ENCODE results near the gene MYL6B.
A peak's percentile ranks its signal among the peaks of the same experiment; 100 is the strongest.

The MYL6B gene

DNA sequence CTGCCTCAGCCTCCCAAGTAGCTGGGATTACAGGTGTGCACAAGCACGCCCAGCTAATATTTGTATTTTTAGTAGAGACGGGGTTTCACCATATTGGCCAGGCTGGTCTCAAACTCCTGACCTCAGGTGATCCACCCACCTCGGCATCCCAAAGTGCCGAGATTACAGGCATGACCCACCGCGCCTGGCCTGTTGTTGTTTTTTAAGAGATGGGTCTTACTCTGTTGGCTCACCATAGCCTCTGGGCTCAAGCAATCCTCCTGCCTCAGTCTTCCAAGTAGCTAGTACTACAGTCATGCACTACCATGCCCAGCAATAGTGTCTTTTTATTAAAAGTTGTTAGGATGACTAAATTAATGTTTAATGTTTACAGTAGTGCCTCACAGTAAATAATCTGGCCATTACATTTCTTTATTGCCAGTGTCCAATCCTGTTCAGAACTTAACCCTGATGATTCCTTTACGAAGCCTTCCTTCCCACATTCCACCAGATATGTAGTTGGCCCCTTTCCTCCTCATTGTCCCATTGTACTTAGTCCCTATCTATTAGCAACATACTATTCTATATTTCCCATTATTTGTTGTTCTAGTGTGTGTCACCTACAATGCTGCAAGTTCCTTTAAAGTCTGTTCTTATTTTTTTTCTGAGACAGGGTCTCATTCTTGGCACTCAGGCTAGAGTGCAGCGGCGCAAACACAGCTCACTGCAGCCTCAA lies 45.7 kb downstream of the MYL6B start:
- TF ChIP-seq, protein P1, sequence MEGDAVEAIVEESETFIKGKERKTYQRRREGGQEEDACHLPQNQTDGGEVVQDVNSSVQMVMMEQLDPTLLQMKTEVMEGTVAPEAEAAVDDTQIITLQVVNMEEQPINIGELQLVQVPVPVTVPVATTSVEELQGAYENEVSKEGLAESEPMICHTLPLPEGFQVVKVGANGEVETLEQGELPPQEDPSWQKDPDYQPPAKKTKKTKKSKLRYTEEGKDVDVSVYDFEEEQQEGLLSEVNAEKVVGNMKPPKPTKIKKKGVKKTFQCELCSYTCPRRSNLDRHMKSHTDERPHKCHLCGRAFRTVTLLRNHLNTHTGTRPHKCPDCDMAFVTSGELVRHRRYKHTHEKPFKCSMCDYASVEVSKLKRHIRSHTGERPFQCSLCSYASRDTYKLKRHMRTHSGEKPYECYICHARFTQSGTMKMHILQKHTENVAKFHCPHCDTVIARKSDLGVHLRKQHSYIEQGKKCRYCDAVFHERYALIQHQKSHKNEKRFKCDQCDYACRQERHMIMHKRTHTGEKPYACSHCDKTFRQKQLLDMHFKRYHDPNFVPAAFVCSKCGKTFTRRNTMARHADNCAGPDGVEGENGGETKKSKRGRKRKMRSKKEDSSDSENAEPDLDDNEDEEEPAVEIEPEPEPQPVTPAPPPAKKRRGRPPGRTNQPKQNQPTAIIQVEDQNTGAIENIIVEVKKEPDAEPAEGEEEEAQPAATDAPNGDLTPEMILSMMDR (conservative IDR thresholded peaks at IDR 0.05): no peak
- TF ChIP-seq ZFX (IDR thresholded peaks at IDR 0.05): no peak
- H3K27ac ChIP-seq: no peak overlapping the region

- TF ChIP-seq, protein P1 (conservative IDR thresholded peaks at IDR 0.05): no peak
- TF ChIP-seq ZFX (IDR thresholded peaks at IDR 0.05): no peak
- H3K27ac ChIP-seq: no peak overlapping the region
Observed at GRCh38 chr12:56198836-56199235, 46.4 kb downstream of the MYL6B start.

DNA sequence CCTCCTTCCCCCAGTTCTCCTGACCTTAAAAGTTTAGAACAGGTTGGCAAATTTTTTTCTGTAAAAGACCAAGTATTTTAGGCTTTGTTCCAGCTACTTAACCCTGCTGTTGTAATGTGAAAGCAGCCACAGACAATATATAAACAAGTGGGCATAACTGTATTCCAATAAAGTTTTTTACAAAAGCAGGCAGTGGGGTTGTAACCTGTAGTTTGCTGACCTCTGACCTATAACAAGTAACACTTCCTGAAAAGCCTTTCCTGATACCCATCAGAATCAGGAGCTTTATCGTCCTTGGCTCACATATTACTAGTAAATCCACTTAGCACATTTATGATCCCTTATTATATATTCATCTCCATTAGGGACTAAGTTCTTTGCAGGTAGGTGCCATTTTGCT lies 50.0 kb downstream of the MYL6B start:
- no peak overlapping the region; the same call in 1 of the 2 replicates for H3K27ac ChIP-seq
- TF ChIP-seq ZFX (IDR thresholded peaks at IDR 0.05): no peak
- TF ChIP-seq, protein P1 (conservative IDR thresholded peaks at IDR 0.05): no peak

DNA sequence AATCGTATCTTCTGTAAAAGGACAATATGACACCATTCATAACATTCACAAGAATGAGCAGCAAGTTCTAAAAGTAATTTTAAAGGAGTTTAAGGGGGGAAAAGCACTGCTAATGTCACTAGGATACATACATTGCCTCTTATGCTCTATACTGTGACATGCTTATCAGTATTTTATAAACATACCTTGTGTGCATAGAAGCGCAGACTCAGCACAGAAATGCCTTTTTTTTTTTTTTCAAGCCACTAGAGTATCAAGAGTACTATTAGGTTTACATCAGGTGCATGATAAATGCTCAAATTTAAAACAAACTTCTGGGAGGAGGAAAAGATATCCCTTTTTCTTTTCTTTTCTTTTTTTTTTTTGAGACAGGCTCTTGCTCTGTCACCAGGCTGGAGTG lies 50.5 kb downstream of the MYL6B start:
- TF ChIP-seq ZFX (IDR thresholded peaks at IDR 0.05): no peak
- TF ChIP-seq, protein P1 (conservative IDR thresholded peaks at IDR 0.05): no peak

DNA sequence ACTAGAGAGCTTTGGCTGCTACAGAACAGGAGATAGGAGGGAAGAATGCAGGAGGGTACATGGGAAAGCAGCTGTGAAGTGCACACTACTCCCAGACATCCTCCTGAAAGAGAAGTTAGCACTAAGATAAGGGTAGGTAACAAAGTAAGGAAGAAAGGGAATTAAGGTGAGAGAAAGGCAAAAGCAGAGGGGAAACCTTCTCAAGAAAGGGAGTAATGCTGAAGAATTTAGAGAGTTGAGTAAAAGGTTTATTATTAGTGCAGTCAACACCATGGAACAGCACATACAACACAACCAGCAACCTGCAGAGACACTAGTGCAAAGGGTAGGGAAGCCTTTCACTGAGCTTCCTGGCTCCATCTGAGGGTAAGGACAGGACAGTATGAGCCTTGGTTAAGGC lies 51.9 kb downstream of the MYL6B start:
- no peak for TF ChIP-seq ZFX (IDR thresholded peaks at IDR 0.05)
- TF ChIP-seq, protein P1 (conservative IDR thresholded peaks at IDR 0.05): no peak
- H3K27ac ChIP-seq: no peak overlapping the region

More for the DNA sequence above, 50.5 kb downstream of the MYL6B start:
- H3K27ac ChIP-seq: 0 out of 2 replicates have a peak overlapping the region, but pooled peaks have one; percentile 28

DNA sequence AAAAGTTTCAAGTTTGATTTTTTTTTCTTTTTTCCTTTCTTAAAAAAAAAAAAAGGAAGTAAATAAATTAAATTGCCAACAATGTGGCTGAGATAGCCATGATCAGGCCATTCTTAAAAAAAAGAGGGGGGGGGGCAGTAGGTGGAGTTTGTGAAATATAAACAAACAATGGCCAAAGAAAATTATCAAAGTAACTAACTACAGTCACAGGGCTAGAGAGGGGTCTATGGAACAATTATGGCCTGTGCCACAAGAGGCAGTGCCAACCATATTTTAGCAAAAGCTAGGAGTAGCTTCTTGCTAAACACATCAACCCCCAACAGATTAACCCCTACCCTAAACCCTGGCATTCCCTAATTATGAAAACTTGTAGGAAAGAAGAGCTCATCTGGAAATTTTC lies 53.1 kb downstream of the MYL6B start:
- H3K27ac ChIP-seq: no peak overlapping the region

More for the DNA sequence above, 53.1 kb downstream of the MYL6B start:
- TF ChIP-seq, protein P1 (conservative IDR thresholded peaks at IDR 0.05): no peak
- no peak for TF ChIP-seq ZFX (IDR thresholded peaks at IDR 0.05)
